ENCODE data around the gene C9orf152. TPM values are rescaled to one million over a fixed set of nuclear protein-coding genes. Genes with fewer than 3 reads are reported as not detected.

Gene C9orf152
- total and polyA plus RNA-seq, 10 of the 15 experiments (the other 5 are each of a cell fraction or from before 2014, with no cell fraction given) = 0.04 TPM; not detected in 9

DNA sequence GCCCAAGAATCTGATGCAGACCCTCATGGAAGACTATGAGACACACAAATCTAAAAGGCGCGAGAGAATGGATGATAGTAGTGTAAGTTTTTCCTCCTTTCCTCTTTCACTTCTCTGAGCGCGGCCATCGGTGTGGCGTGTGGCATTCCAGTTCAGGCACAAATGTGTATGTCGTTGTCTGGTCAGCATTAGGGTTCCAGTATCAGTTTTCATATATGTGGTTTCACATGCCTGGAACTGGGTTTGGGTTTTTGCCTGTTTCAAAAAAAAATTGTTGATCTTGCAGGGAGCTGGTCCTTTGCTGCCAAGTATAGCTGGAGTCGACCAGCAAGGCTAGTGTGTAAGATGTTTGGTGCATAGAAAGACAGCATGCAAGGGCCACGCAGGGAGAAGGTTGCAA is 51.5 kb downstream of the C9orf152 start:
- ChIA-PET POLR2A (interaction anchor here (0.7 to 1.1 kb wide), 3 partner anchors 24 to 244 kb away, joined by 3 to 4 read pairs (median 3); no protein-coding TSS in a partner anchor), SMC1A (ENCODE audit: uncharacterized antibody, unreplicated experiment) (interaction anchor here (0.6 to 13.8 kb wide), 21 partner anchors 8 to 587 kb away, joined by 3 to 406 read pairs (median 5); no protein-coding TSS in a partner anchor), CTCF (interaction anchor here (1.0 to 3.6 kb wide), 11 partner anchors 8 to 261 kb away, joined by 3 to 19 read pairs (median 6); no protein-coding TSS in a partner anchor), RAD21 (ENCODE audit: unreplicated experiment) (interaction anchor here (1.0 to 17.2 kb wide), 12 partner anchors 8 to 253 kb away, joined by 3 to 424 read pairs (median 4); no protein-coding TSS in a partner anchor)
- no peak for TF ChIP-seq ESRRA (IDR thresholded peaks at IDR 0.05; ENCODE audit: low read length)
- TF ChIP-seq CBX5 (IDR thresholded peaks at IDR 0.05; ENCODE audit: low read depth) = no peak
- TF ChIP-seq HDAC6 (IDR thresholded peaks at IDR 0.05; ENCODE audit: unreplicated experiment) = no peak
- TF ChIP-seq STAT3 (IDR thresholded peaks at IDR 0.05; ENCODE audit: low read depth, low read length) = no peak
- no peak for TF ChIP-seq ZBED1 (IDR thresholded peaks at IDR 0.05; ENCODE audit: borderline replicate concordance)
- TF ChIP-seq, protein P1, sequence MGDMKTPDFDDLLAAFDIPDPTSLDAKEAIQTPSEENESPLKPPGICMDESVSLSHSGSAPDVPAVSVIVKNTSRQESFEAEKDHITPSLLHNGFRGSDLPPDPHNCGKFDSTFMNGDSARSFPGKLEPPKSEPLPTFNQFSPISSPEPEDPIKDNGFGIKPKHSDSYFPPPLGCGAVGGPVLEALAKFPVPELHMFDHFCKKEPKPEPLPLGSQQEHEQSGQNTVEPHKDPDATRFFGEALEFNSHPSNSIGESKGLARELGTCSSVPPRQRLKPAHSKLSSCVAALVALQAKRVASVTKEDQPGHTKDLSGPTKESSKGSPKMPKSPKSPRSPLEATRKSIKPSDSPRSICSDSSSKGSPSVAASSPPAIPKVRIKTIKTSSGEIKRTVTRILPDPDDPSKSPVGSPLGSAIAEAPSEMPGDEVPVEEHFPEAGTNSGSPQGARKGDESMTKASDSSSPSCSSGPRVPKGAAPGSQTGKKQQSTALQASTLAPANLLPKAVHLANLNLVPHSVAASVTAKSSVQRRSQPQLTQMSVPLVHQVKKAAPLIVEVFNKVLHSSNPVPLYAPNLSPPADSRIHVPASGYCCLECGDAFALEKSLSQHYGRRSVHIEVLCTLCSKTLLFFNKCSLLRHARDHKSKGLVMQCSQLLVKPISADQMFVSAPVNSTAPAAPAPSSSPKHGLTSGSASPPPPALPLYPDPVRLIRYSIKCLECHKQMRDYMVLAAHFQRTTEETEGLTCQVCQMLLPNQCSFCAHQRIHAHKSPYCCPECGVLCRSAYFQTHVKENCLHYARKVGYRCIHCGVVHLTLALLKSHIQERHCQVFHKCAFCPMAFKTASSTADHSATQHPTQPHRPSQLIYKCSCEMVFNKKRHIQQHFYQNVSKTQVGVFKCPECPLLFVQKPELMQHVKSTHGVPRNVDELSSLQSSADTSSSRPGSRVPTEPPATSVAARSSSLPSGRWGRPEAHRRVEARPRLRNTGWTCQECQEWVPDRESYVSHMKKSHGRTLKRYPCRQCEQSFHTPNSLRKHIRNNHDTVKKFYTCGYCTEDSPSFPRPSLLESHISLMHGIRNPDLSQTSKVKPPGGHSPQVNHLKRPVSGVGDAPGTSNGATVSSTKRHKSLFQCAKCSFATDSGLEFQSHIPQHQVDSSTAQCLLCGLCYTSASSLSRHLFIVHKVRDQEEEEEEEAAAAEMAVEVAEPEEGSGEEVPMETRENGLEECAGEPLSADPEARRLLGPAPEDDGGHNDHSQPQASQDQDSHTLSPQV (IDR thresholded peaks at IDR 0.05) = no peak
- TF ChIP-seq CHD2 (IDR thresholded peaks at IDR 0.05; ENCODE audit: borderline replicate concordance, low read depth, low read length) = no peak
- no peak for TF ChIP-seq BHLHE40 (IDR thresholded peaks at IDR 0.05; ENCODE audit: borderline replicate concordance in 1 of 2, low read depth in 2 of 2, low read length in 1 of 2)
- no peak for TF ChIP-seq HCFC1 (IDR thresholded peaks at IDR 0.05; ENCODE audit: low read length)
- TF ChIP-seq BCL11A (IDR thresholded peaks at IDR 0.05; ENCODE audit: low read depth, low read length) = no peak
- no peak for TF ChIP-seq NFIC (IDR thresholded peaks at IDR 0.05; ENCODE audit: low read depth, low read length)
- no peak for TF ChIP-seq BMI1 (IDR thresholded peaks at IDR 0.05; ENCODE audit: borderline replicate concordance)
- TF ChIP-seq, protein P2, sequence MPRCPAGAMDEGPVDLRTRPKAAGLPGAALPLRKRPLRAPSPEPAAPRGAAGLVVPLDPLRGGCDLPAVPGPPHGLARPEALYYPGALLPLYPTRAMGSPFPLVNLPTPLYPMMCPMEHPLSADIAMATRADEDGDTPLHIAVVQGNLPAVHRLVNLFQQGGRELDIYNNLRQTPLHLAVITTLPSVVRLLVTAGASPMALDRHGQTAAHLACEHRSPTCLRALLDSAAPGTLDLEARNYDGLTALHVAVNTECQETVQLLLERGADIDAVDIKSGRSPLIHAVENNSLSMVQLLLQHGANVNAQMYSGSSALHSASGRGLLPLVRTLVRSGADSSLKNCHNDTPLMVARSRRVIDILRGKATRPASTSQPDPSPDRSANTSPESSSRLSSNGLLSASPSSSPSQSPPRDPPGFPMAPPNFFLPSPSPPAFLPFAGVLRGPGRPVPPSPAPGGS (IDR thresholded peaks at IDR 0.05; ENCODE audit: borderline replicate concordance, insufficient read depth, low read depth, low read length, poor library complexity, severe bottlenecking) = no peak
- no peak for TF ChIP-seq NFYA (IDR thresholded peaks at IDR 0.05; ENCODE audit: borderline replicate concordance, low read depth, low read length)
- TF ChIP-seq CREB1 (IDR thresholded peaks at IDR 0.05; ENCODE audit: low read depth) = no peak
- no peak for TF ChIP-seq HDAC2 (IDR thresholded peaks at IDR 0.05)
- TF ChIP-seq ZSCAN29 (IDR thresholded peaks at IDR 0.05) = no peak
- no peak for TF ChIP-seq TCF7 (IDR thresholded peaks at IDR 0.05; ENCODE audit: borderline replicate concordance)
- TF ChIP-seq SREBF2 (IDR thresholded peaks at IDR 0.05; ENCODE audit: low read length) = no peak
- TF ChIP-seq JUND (IDR thresholded peaks at IDR 0.05; ENCODE audit: low read depth, low read length) = no peak
- ATAC-seq (peak; percentile 1; the same call in 2 of the 3 replicates), FAIRE-seq (no peak), DNase-seq (ENCODE audit: low read depth, low spot score) (no peak)
- H3K4me3 ChIP-seq = peak overlapping the region; percentile 36; the same call in 1 of the 2 replicates
- no peak overlapping the region for H2AFZ ChIP-seq (ENCODE audit: control insufficient read depth, low read depth, low read length)
- peak overlapping the region; percentile 75 for H3K4me2 ChIP-seq (ENCODE audit: control insufficient read depth, insufficient read depth)
- H3K79me2 ChIP-seq (ENCODE audit: control insufficient read depth, insufficient read depth, low read length) = peaks cover 91% of the 10 kb centered on the region
- BruUV-seq (replicated peaks) = no TSS peak
- H3K27ac ChIP-seq (ENCODE audit: control insufficient read depth, insufficient read depth) = peak overlapping the region; percentile 4; the same call in 1 of the 2 replicates
- intact Hi-C loops (cut with micrococcal nuclease; ENCODE audit: unreplicated experiment) (no loop called here), in situ Hi-C loops (cut with MboI) (loop anchor here (10.0 kb wide), 1 partner anchor 102 kb away; no protein-coding TSS in a partner anchor)
- WGBS (ENCODE audit: insufficient coverage, insufficient replicate concordance, low lambda C conversion rate, missing lambda C conversion rate) = 83% methylated on average over 9 of the region's 9 CpGs
- no peak overlapping the region for H3K9ac ChIP-seq (ENCODE audit: control insufficient read depth, insufficient read depth, low read length)
- peaks cover 24 to 26% of the 10 kb centered on the region in 2 experiments; a peak in 3 of 4 replicates for H3K36me3 ChIP-seq (ENCODE audit: control insufficient read depth in 2 of 2, insufficient read depth in 2 of 2, low read length in 1 of 2)
- H3K27me3 ChIP-seq (replicated peaks in 1 of 2; ENCODE audit: control insufficient read depth in 2 of 2, insufficient read depth in 2 of 2, low read length in 1 of 2) = no peaks in the 10 kb centered on the region
- H3K9me3 ChIP-seq (replicated peaks; ENCODE audit: control insufficient read depth, insufficient read depth, low read length) = no peaks in the 10 kb centered on the region
- peaks cover 62% of the 10 kb centered on the region for H3K4me1 ChIP-seq (ENCODE audit: control insufficient read depth, insufficient read depth, low read length)
- H4K20me1 ChIP-seq (ENCODE audit: control insufficient read depth, insufficient read depth) = peaks cover 7% of the 10 kb centered on the region

All from GM12878 (cell line).